ENCODE results near the gene AGBL3.
"Not testable (repeated sequence)": the region's sequence is repeated elsewhere in the genome, so short reads cannot be mapped to it uniquely, and the experiment has no call there.

AGBL3 gene

GRCh38 chr7:134966691-134967090, 19.6 kb upstream of the AGBL3 start:
- no peak for DNase-seq

- DNase-seq = no peak
These were observed 18.2 kb upstream of the AGBL3 start for GRCh38 chr7:134968110-134968509.

GRCh38 chr7:134981645-134982044, 4.7 kb upstream of the AGBL3 start:
- DNase-seq = not testable (repeated sequence)

- no peak for DNase-seq
These were observed 380 bp upstream of the AGBL3 start for GRCh38 chr7:134985894-134986362.

GRCh38 chr7:134988161-134988560, 1.9 kb downstream of the AGBL3 start:
- DNase-seq = no peak

GRCh38 chr7:134991469-134992339, 5.4 kb downstream of the AGBL3 start:
- DNase-seq = no peak

- DNase-seq = peak; percentile 24
These were observed 6.4 kb downstream of the AGBL3 start for GRCh38 chr7:134992626-134993179.

- no peak for DNase-seq
These were observed 7.7 kb downstream of the AGBL3 start for GRCh38 chr7:134993877-134994456.

- DNase-seq = peak; percentile 56
These were observed 9.2 kb downstream of the AGBL3 start for GRCh38 chr7:134995239-134996096.

GRCh38 chr7:134996097-134996550, 9.8 kb downstream of the AGBL3 start:
- peak; percentile 11 for DNase-seq

GRCh38 chr7:134997214-134997885, 11.0 kb downstream of the AGBL3 start:
- DNase-seq = no peak

GRCh38 chr7:134999136-134999535, 12.8 kb downstream of the AGBL3 start:
- no peak for DNase-seq

- no peak for DNase-seq
These were observed 15.3 kb downstream of the AGBL3 start for GRCh38 chr7:135001390-135002165.

GRCh38 chr7:135012229-135012628, 25.9 kb downstream of the AGBL3 start:
- no peak for DNase-seq

- DNase-seq = no peak
These were observed 37.3 kb downstream of the AGBL3 start for GRCh38 chr7:135023622-135024021.

- DNase-seq = no peak
These were observed 48.9 kb downstream of the AGBL3 start for GRCh38 chr7:135035252-135035651.

- DNase-seq = not testable (repeated sequence)
These were observed 80.7 kb downstream of the AGBL3 start for GRCh38 chr7:135067017-135067416.

GRCh38 chr7:135074096-135074495, 87.8 kb downstream of the AGBL3 start:
- DNase-seq = no peak

- DNase-seq = no peak
These were observed 88.2 kb downstream of the AGBL3 start for GRCh38 chr7:135074531-135074930.

- no peak for DNase-seq
These were observed 89.4 kb downstream of the AGBL3 start for GRCh38 chr7:135075716-135076115.

- DNase-seq = no peak
These were observed 90.6 kb downstream of the AGBL3 start for GRCh38 chr7:135076882-135077281.
